Measurements from ENCODE around the gene USP17L11.
"Not testable (repeated sequence)": the region's sequence is repeated elsewhere in the genome, so short reads cannot be mapped to it uniquely, and the experiment has no call there.

The USP17L11 gene

GRCh38 chr4:9215105-9215504, at the start of gene USP17L11:
USP17L11 (plus strand) TSS chr4:9215405; CDS start chr4:9215405, 0 bp downstream.
- not testable (repeated sequence) for DNase-seq (ENCODE audit: low spot score); FAIRE-seq

GRCh38 chr4:9165990-9166389, 49.2 kb upstream of the USP17L11 start:
- DNase-seq (ENCODE audit: low spot score); FAIRE-seq: not testable (repeated sequence)

- not testable (repeated sequence) for FAIRE-seq
Measured at GRCh38 chr4:9169791-9170459, 45.3 kb upstream of the USP17L11 start, which contains the start of gene FAM90A26. FAM90A26 (plus strand) TSS chr4:9170409; CDS start chr4:9173173, 2,764 bp downstream.

GRCh38 chr4:9210357-9210756, 4.8 kb upstream of the USP17L11 start, which contains the start of gene USP17L10:
USP17L10 (plus strand) TSS chr4:9210657; CDS start chr4:9210657, 0 bp downstream.
- FAIRE-seq; DNase-seq (ENCODE audit: low spot score): not testable (repeated sequence)

More at GRCh38 chr4:9169791-9170459, 45.3 kb upstream of the USP17L11 start, which contains the start of gene FAM90A26:
- DNase-seq (ENCODE audit: low spot score), result not testable (repeated sequence)

GRCh38 chr4:9214701-9215100, 504 bp upstream of the USP17L11 start:
- DNase-seq (ENCODE audit: low spot score); FAIRE-seq: not testable (repeated sequence)

- DNase-seq (ENCODE audit: low spot score); FAIRE-seq: not testable (repeated sequence)
Measured at GRCh38 chr4:9219852-9220251, 4.6 kb downstream of the USP17L11 start, which contains the start of gene USP17L12. USP17L12 (plus strand) TSS chr4:9220152; CDS start chr4:9220152, 0 bp downstream.

- DNase-seq (ENCODE audit: low spot score), result not testable (repeated sequence)
Measured at GRCh38 chr4:9224596-9224995, 9.4 kb downstream of the USP17L11 start, which contains the start of gene USP17L13. USP17L13 (plus strand) TSS chr4:9224896; CDS start chr4:9224896, 0 bp downstream.

GRCh38 chr4:9230249-9230648, 15.0 kb downstream of the USP17L11 start:
- FAIRE-seq; DNase-seq (ENCODE audit: low spot score): not testable (repeated sequence)

More at GRCh38 chr4:9224596-9224995, 9.4 kb downstream of the USP17L11 start, which contains the start of gene USP17L13:
- not testable (repeated sequence) for FAIRE-seq

GRCh38 chr4:9234085-9234484, 18.9 kb downstream of the USP17L11 start, which contains the start of gene USP17L15:
USP17L15 (plus strand) TSS chr4:9234385; CDS start chr4:9234385, 0 bp downstream.
- not testable (repeated sequence) for FAIRE-seq

GRCh38 chr4:9238461-9238860, 23.3 kb downstream of the USP17L11 start:
- not testable (repeated sequence) for DNase-seq (ENCODE audit: low spot score); FAIRE-seq

More at GRCh38 chr4:9234085-9234484, 18.9 kb downstream of the USP17L11 start, which contains the start of gene USP17L15:
- DNase-seq (ENCODE audit: low spot score), result not testable (repeated sequence)

- not testable (repeated sequence) for FAIRE-seq; DNase-seq (ENCODE audit: low spot score)
Measured at GRCh38 chr4:9243579-9243978, 28.4 kb downstream of the USP17L11 start, which contains the start of gene USP17L17. USP17L17 (plus strand) TSS chr4:9243879; CDS start chr4:9243879, 0 bp downstream.

- not testable (repeated sequence) for DNase-seq (ENCODE audit: low spot score); FAIRE-seq
Measured at GRCh38 chr4:9247953-9248680, 32.9 kb downstream of the USP17L11 start, which contains the start of gene USP17L18. USP17L18 (plus strand) TSS chr4:9248630; CDS start chr4:9248630, 0 bp downstream.

GRCh38 chr4:9253078-9253477, 37.9 kb downstream of the USP17L11 start, which contains the start of gene USP17L19:
USP17L19 (plus strand) TSS chr4:9253378; CDS start chr4:9253378, 0 bp downstream.
- not testable (repeated sequence) for DNase-seq (ENCODE audit: low spot score); FAIRE-seq

- FAIRE-seq; DNase-seq (ENCODE audit: low spot score): not testable (repeated sequence)
Measured at GRCh38 chr4:9257824-9258223, 42.6 kb downstream of the USP17L11 start, which contains the start of gene USP17L20. USP17L20 (plus strand) TSS chr4:9258124; CDS start chr4:9258124, 0 bp downstream.

- not testable (repeated sequence) for DNase-seq (ENCODE audit: low spot score); FAIRE-seq
Measured at GRCh38 chr4:9262572-9262971, 47.4 kb downstream of the USP17L11 start, which contains the start of gene USP17L21. USP17L21 (plus strand) TSS chr4:9262872; CDS start chr4:9262872, 0 bp downstream.
